Tibial nerve (tissue), 4 donors: Measurements from ENCODE around the gene ASIC2. TPM values are rescaled to one million over a fixed set of nuclear protein-coding genes. Genes with fewer than 3 reads are reported as not detected.

Source experiments
- DNase-seq, 2 donors: peaks; one replicate each; pipeline ENCODE4 v3.0.0-alpha.2; 2019; ENCODE audit warnings: low spot score in 2 of 2
- H3K27ac ChIP-seq, 4 donors: fragments of 200-600 bp; sonication (generic) in 3 of 4; one replicate each; pipeline ENCODE4 v1.5.1; 2017 to 2019; ENCODE audit warnings: mild to moderate bottlenecking in 1 of 4
- H3K27me3 ChIP-seq, 2 donors: fragments of 200-600 bp; sonication (generic) in 1 of 2; one replicate each; pipeline versions ENCODE4 v1.5.1 to v1.6.0; 2017 to 2019
- H3K36me3 ChIP-seq, 3 donors: fragments of 200-600 bp; sonication (generic); one replicate each; pipeline ENCODE4 v1.5.1; 2018 to 2019
- H3K4me1 ChIP-seq, 4 donors: fragments of 200-600 bp; sonication (generic) in 3 of 4; one replicate each; pipeline ENCODE4 v1.5.1; 2017 to 2019
- H3K4me3 ChIP-seq, 4 donors: fragments of 200-600 bp; sonication (generic) in 3 of 4; one replicate each; pipeline ENCODE4 v1.5.1; 2017 to 2019; ENCODE audit warnings: mild to moderate bottlenecking in 1 of 4, moderate library complexity in 1 of 4
- H3K9me3 ChIP-seq, 4 donors: fragments of 200-600 bp; sonication (generic) in 3 of 4; one replicate each; pipeline ENCODE4 v1.5.1; 2017 to 2019
- CTCF ChIP-seq, 5 experiments: fragments of 200-600 bp in 3 of 5; fragments of 450-650 bp in 2 of 5; sonication (generic) in 3 of 5; IDR thresholded peaks; one replicate each; pipeline ENCODE4 v1.5.1; 2016 to 2019; ENCODE audit warnings: antibody characterized with exemption in 5 of 5, mild to moderate bottlenecking in 3 of 5, moderate library complexity in 2 of 5
- EP300 ChIP-seq, 2 donors: sonication (generic); formaldehyde crosslinking; IDR thresholded peaks; one replicate each; pipeline ENCODE4 v1.6.1; 2017; ENCODE audit warnings: antibody characterized with exemption in 2 of 2, mild to moderate bottlenecking in 1 of 2
- POLR2A ChIP-seq, 2 donors: fragments of 450-650 bp; IDR thresholded peaks; one replicate each; pipeline ENCODE4 v1.6.1; 2017; ENCODE audit warnings: antibody characterized with exemption in 2 of 2, mild to moderate bottlenecking in 2 of 2, moderate library complexity in 2 of 2
- WGBS, 2 donors: methylation state at CpG; one replicate each; pipeline ENCODE4 v1.1.5; 2018; 5-methylcytosine and 5-hydroxymethylcytosine counted together
- total RNA-seq, 4 donors: library from RNA; depleted of rRNA; stranded (reverse); fragments of >200 nt; gene quantifications; one replicate each; pipeline ENCODE4 v1.1.0, GENCODE V29; 2016

The ASIC2 gene
- total RNA-seq, 4 donors from 2014 or later: 0.21 to 1.5 (median 0.50) TPM

GRCh38 chr17:32998887-32999228 is 294.2 kb downstream of the ASIC2 start:
- H3K27ac ChIP-seq: no peak overlapping the region
- H3K9me3 ChIP-seq: no peaks in the 10 kb centered on the region
- H3K27me3 ChIP-seq: no peaks in the 10 kb centered on the region
- no peak for DNase-seq
- WGBS, 2 donors: 33 to 34% methylated on average over 7 of the region's 7 CpGs
- peaks cover 0 to 7% (median 4%) of the 10 kb centered on the region in 4 donors for H3K4me1 ChIP-seq
- TF ChIP-seq EP300 (IDR thresholded peaks at IDR 0.05): no peak
- TF ChIP-seq POLR2A (IDR thresholded peaks at IDR 0.05): no peak
- TF ChIP-seq CTCF (IDR thresholded peaks at IDR 0.05): no peak
- no peaks in the 10 kb centered on the region for H3K36me3 ChIP-seq
- no peak overlapping the region for H3K4me3 ChIP-seq

- no peaks in the 10 kb centered on the region for H3K27me3 ChIP-seq
- no peak for TF ChIP-seq EP300 (IDR thresholded peaks at IDR 0.05)
- no peak for TF ChIP-seq POLR2A (IDR thresholded peaks at IDR 0.05)
- peak; percentile 80 to 89 (median 85) for TF ChIP-seq CTCF (IDR thresholded peaks at IDR 0.05)
- no peak overlapping the region for H3K4me3 ChIP-seq
- whole genome bisulfite sequencing, 2 donors: 4 to 5% methylated on average over 17 to 18 of the region's 18 CpGs
- H3K27ac ChIP-seq: no peak overlapping the region
- H3K4me1 ChIP-seq: peaks cover 0 to 7% (median 4%) of the 10 kb centered on the region in 4 donors
- DNase-seq: peak; percentile 79 to 94
- H3K9me3 ChIP-seq: no peaks in the 10 kb centered on the region
- H3K36me3 ChIP-seq: no peaks in the 10 kb centered on the region
These were observed 294.8 kb downstream of the ASIC2 start for GRCh38 chr17:32998111-32998886.

GRCh38 chr17:32995416-32996045 is 297.6 kb downstream of the ASIC2 start:
- no peak for DNase-seq
- 73 to 76% methylated on average over 10 to 14 of the region's 14 CpGs for WGBS, 2 donors
- TF ChIP-seq POLR2A (IDR thresholded peaks at IDR 0.05) (no peak), CTCF (IDR thresholded peaks at IDR 0.05) (no peak), EP300 (IDR thresholded peaks at IDR 0.05) (no peak)

GRCh38 chr17:32993977-32994376 is 299.1 kb downstream of the ASIC2 start:
- WGBS, 2 donors: 58 to 62% methylated on average over 9 of the region's 9 CpGs
- no peak overlapping the region for H3K27ac ChIP-seq
- DNase-seq: no peak
- H3K4me1 ChIP-seq: peaks cover 0 to 7% (median 4%) of the 10 kb centered on the region in 4 donors
- no peak overlapping the region for H3K4me3 ChIP-seq
- no peaks in the 10 kb centered on the region for H3K9me3 ChIP-seq
- no peaks in the 10 kb centered on the region for H3K36me3 ChIP-seq
- TF ChIP-seq POLR2A (IDR thresholded peaks at IDR 0.05) (no peak), EP300 (IDR thresholded peaks at IDR 0.05) (no peak), CTCF (IDR thresholded peaks at IDR 0.05) (no peak)
- no peaks in the 10 kb centered on the region for H3K27me3 ChIP-seq

More at GRCh38 chr17:32995416-32996045, 297.6 kb downstream of the ASIC2 start:
- Histone ChIP-seq H3K4me1 (peaks cover 0 to 7% (median 4%) of the 10 kb centered on the region in 4 donors), H3K27me3 (no peaks in the 10 kb centered on the region), H3K4me3 (no peak overlapping the region), H3K9me3 (no peaks in the 10 kb centered on the region), H3K27ac (no peak overlapping the region), H3K36me3 (no peaks in the 10 kb centered on the region)
